Transverse colon (tissue), 4 donors: ENCODE measurements around the gene SLIRP. TPM values are rescaled to one million over a fixed set of nuclear protein-coding genes. Genes with fewer than 3 reads are reported as not detected.
A peak's percentile ranks its signal among the peaks of the same experiment; 100 is the strongest.

ENCODE experiments used
- DNase-seq: peaks from one replicate; pipeline ENCODE4 v3.0.0-alpha.2; 2019
- H3K27ac ChIP-seq, 4 donors: fragments of 200-600 bp; sonication (generic); 2 replicates each; pipeline ENCODE4 v1.5.1; 2016 to 2018; ENCODE audit warnings: inconsistent platforms in 4 of 4
- H3K27me3 ChIP-seq: fragments of 200-600 bp; sonication (generic); 2 replicates; pipeline ENCODE4 v1.5.1; 2017; ENCODE audit warnings: inconsistent platforms
- H3K36me3 ChIP-seq, 4 donors: fragments of 200-600 bp; sonication (generic); 2 replicates each; pipeline ENCODE4 v1.5.1; 2017 to 2019; ENCODE audit warnings: inconsistent platforms in 4 of 4
- H3K4me1 ChIP-seq, 4 donors: fragments of 200-600 bp; sonication (generic); 2 replicates each; pipeline ENCODE4 v1.5.1; 2017 to 2020; ENCODE audit warnings: inconsistent platforms in 4 of 4
- H3K4me3 ChIP-seq, 4 donors: fragments of 200-600 bp; sonication (generic); 1 replicate in 1 of 4; 2 replicates in 3 of 4; pipeline versions ENCODE4 v1.5.1 to v1.6.1; 2017 to 2019; ENCODE audit warnings: inconsistent platforms in 4 of 4
- H3K9me3 ChIP-seq, 2 donors: fragments of 200-600 bp; sonication (generic); 2 replicates each; pipeline ENCODE4 v1.5.1; 2017 to 2019; ENCODE audit warnings: inconsistent platforms in 2 of 2
- EP300 ChIP-seq: sonication (generic); formaldehyde crosslinking; IDR thresholded peaks from one replicate; pipeline ENCODE4 v1.6.1; 2017; ENCODE audit warnings: antibody characterized with exemption, low read depth
- POLR2A ChIP-seq: fragments of 450-650 bp; IDR thresholded peaks from one replicate; pipeline ENCODE4 v1.6.1; 2016; ENCODE audit warnings: antibody characterized with exemption, mild to moderate bottlenecking, moderate library complexity
- POLR2AphosphoS5 ChIP-seq, 3 donors: sonication (generic); formaldehyde crosslinking; IDR thresholded peaks; one replicate each; pipeline ENCODE4 v1.6.1; 2016; ENCODE audit warnings: antibody characterized with exemption in 3 of 3
- WGBS, 2 donors: methylation state at CpG; one replicate each; pipeline ENCODE4 v1.1.5; 2018; ENCODE audit warnings: low coverage in 1 of 2; 5-methylcytosine and 5-hydroxymethylcytosine counted together
- in situ Hi-C, 4 donors: fragments of 200-750 bp; cut with MboI; loops; one replicate each; pipeline versions ENCODE4 v1.15.0 to v1.15.1; 2017; ENCODE audit warnings: low sequenced_read_pairs in 3 of 4, low pct_ligation_motif_present in 1 of 4, low pct_unique_long_range_greater_than_20kb in 1 of 4
- intact Hi-C: fragments of 100-400 bp; cut with DNase I; formaldehyde crosslinking; loops from one replicate; pipeline ENCODE4 v1.15.1; 2023; ENCODE audit warnings: low total_unique reads
- total RNA-seq, 4 donors: library from RNA; depleted of rRNA; stranded (reverse); fragments of >200 nt; gene quantifications; one replicate each; pipeline ENCODE4 v1.1.0, GENCODE V29; 2016
- TF ChIP-seq, protein P1 (sequence below), 5 experiments: fragments of 200-600 bp in 3 of 5; fragments of 450-650 bp in 2 of 5; sonication (generic) in 3 of 5; IDR thresholded peaks; 1 replicate in 2 of 5; 2 replicates in 3 of 5; pipeline ENCODE4 v1.5.1; 2016 to 2017; ENCODE audit warnings: antibody characterized with exemption in 5 of 5, inconsistent platforms in 3 of 5, mild to moderate bottlenecking in 2 of 5, moderate library complexity in 1 of 5

Gene SLIRP
- total RNA-seq, 4 donors from 2014 or later = 81.2 to 277 (median 181) TPM; not detected in 1

GRCh38 chr14:77682158-77682553 lies 25.7 kb upstream of the SLIRP start:
- no peak overlapping the region for H3K4me3 ChIP-seq
- no peaks in the 10 kb centered on the region for H3K27me3 ChIP-seq
- H3K9me3 ChIP-seq = no peaks in the 10 kb centered on the region
- peak overlapping the region; percentile 63 to 67 (median 66) for H3K27ac ChIP-seq
- 0 to 13% methylated on average over 1 of the region's 1 CpG for WGBS, 2 donors
- H3K4me1 ChIP-seq = peaks cover 8 to 28% (median 16%) of the 10 kb centered on the region in 4 donors
- no peak for DNase-seq
- TF ChIP-seq, protein P1, sequence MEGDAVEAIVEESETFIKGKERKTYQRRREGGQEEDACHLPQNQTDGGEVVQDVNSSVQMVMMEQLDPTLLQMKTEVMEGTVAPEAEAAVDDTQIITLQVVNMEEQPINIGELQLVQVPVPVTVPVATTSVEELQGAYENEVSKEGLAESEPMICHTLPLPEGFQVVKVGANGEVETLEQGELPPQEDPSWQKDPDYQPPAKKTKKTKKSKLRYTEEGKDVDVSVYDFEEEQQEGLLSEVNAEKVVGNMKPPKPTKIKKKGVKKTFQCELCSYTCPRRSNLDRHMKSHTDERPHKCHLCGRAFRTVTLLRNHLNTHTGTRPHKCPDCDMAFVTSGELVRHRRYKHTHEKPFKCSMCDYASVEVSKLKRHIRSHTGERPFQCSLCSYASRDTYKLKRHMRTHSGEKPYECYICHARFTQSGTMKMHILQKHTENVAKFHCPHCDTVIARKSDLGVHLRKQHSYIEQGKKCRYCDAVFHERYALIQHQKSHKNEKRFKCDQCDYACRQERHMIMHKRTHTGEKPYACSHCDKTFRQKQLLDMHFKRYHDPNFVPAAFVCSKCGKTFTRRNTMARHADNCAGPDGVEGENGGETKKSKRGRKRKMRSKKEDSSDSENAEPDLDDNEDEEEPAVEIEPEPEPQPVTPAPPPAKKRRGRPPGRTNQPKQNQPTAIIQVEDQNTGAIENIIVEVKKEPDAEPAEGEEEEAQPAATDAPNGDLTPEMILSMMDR (IDR thresholded peaks at IDR 0.05) = no peak
- TF ChIP-seq POLR2AphosphoS5 (IDR thresholded peaks at IDR 0.05) (no peak), POLR2A (no peak)
- intact Hi-C loops = no loop called here
- in situ Hi-C loops = no loop called here
- peaks cover 0 to 23% (median 2%) of the 10 kb centered on the region in 4 donors for H3K36me3 ChIP-seq

GRCh38 chr14:77691259-77691658 lies 16.6 kb upstream of the SLIRP start:
- in situ Hi-C loops (no loop called here), intact Hi-C loops (no loop called here)
- no peak for TF ChIP-seq EP300
- no peak for TF ChIP-seq POLR2AphosphoS5 (IDR thresholded peaks at IDR 0.05)
- TF ChIP-seq, protein P1 (IDR thresholded peaks at IDR 0.05) = no peak
- no peak for TF ChIP-seq POLR2A
- no peak for DNase-seq
- Histone ChIP-seq H3K27ac (no peak overlapping the region), H3K4me1 (no peaks in the 10 kb centered on the region), H3K36me3 (peaks cover 0 to 44% (median 5%) of the 10 kb centered on the region in 4 donors), H3K4me3 (no peak overlapping the region), H3K9me3 (no peaks in the 10 kb centered on the region), H3K27me3 (no peaks in the 10 kb centered on the region)
- 89 to 95% methylated on average over 2 of the region's 2 CpGs for WGBS, 2 donors

DNA sequence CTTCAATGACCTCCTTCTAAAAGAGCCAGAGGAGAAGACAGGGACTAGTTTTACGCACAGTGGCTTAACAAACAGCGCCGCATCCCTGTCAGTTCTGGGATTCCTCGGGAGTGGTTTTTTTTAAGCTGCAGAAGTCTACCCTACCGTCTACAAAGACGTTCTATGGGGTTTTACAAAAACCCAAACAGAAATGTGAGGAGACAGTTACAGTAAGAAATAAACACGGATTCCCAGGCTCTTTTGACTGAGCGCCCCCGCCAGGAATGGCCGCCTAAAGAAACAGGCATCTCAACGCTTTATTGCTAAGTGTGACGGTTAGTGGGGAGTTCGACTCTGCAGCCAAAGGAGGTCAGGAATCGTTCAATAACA lies 564 bp upstream of the SLIRP start:
- no peaks in the 10 kb centered on the region for H3K9me3 ChIP-seq
- peaks cover 0 to 33% (median 13%) of the 10 kb centered on the region in 4 donors for H3K36me3 ChIP-seq
- no peaks in the 10 kb centered on the region for H3K27me3 ChIP-seq
- in situ Hi-C loops = no loop called here
- H3K4me1 ChIP-seq = peaks cover 11 to 34% (median 27%) of the 10 kb centered on the region in 4 donors
- H3K4me3 ChIP-seq = peak overlapping the region; percentile 85 to 97 (median 90)
- intact Hi-C loops = no loop called here
- 0 to 1% methylated on average over 6 to 14 of the region's 14 CpGs for WGBS, 2 donors
- peak overlapping the region; percentile 78 to 87 (median 80) for H3K27ac ChIP-seq
- TF ChIP-seq, protein P1 (IDR thresholded peaks at IDR 0.05) = peak in 4 of 5 experiments; percentile 22 to 45 (median 34)
- no peak for TF ChIP-seq POLR2AphosphoS5 (IDR thresholded peaks at IDR 0.05)
- DNase-seq = peak; percentile 54

GRCh38 chr14:77708749-77709148 lies 846 bp downstream of the SLIRP start:
- 11 to 14% methylated on average over 7 of the region's 7 CpGs for WGBS, 2 donors
- no peak for DNase-seq
- H3K4me3 ChIP-seq = peak overlapping the region; percentile 85 to 97 (median 90)
- peaks cover 0 to 30% (median 10%) of the 10 kb centered on the region in 4 donors for H3K36me3 ChIP-seq
- TF ChIP-seq POLR2A (no peak), EP300 (no peak), POLR2AphosphoS5 (IDR thresholded peaks at IDR 0.05) (no peak)
- TF ChIP-seq, protein P1 (IDR thresholded peaks at IDR 0.05) = no peak
- intact Hi-C loops (no loop called here), in situ Hi-C loops (no loop called here)
- H3K9me3 ChIP-seq = no peaks in the 10 kb centered on the region
- H3K4me1 ChIP-seq = peaks cover 11 to 34% (median 27%) of the 10 kb centered on the region in 4 donors
- H3K27ac ChIP-seq = peak overlapping the region in 3 of 4 donors; percentile 78 to 87 (median 81)
- no peaks in the 10 kb centered on the region for H3K27me3 ChIP-seq
